SK-N-SH treated with all-trans-retinoic acid at 6 μM for 48 hours (cell line): ENCODE data around the gene RRP1.

ENCODE experiments used
- ATAC-seq: fragments of 200-7000 bp; cut with Tn5 transposase; 3 replicates; pipeline ENCODE4 v1.9.1; 2020; ENCODE audit warnings: mild to moderate bottlenecking, moderate library complexity
- ARNTL ChIP-seq: fragments of 450-650 bp; formaldehyde crosslinking; IDR thresholded peaks from 2 replicates; pipeline ENCODE4 v1.5.0; 2020; ENCODE audit warnings: low read depth, mild to moderate bottlenecking, moderate library complexity, borderline replicate concordance
- BACH2 ChIP-seq: fragments of 250-450 bp; sonication (Bioruptor Pico); IDR thresholded peaks from 2 replicates; pipeline ENCODE4 v1.9.0; 2021; ENCODE audit warnings: mild to moderate bottlenecking, borderline replicate concordance
- CSDC2 ChIP-seq: fragments of 250-450 bp; sonication (Bioruptor Pico); IDR thresholded peaks from 2 replicates; pipeline ENCODE4 v1.5.0; 2020; ENCODE audit warnings: mild to moderate bottlenecking, moderate library complexity
- ESRRG ChIP-seq: fragments of 250-450 bp; sonication (Bioruptor Pico); IDR thresholded peaks from 2 replicates; pipeline ENCODE4 v1.6.1; 2021; ENCODE audit warnings: mild to moderate bottlenecking
- OSR1 ChIP-seq: fragments of 250-450 bp; sonication (Bioruptor Pico); IDR thresholded peaks from 2 replicates; pipeline ENCODE4 v1.8.0; 2022; ENCODE audit warnings: moderate library complexity, mild to moderate bottlenecking, inconsistent platforms
- PPARA ChIP-seq: fragments of 250-450 bp; sonication (Bioruptor Pico); IDR thresholded peaks from 2 replicates; pipeline ENCODE4 v1.5.0; 2020; ENCODE audit warnings: mild to moderate bottlenecking, borderline replicate concordance
- SNAI2 ChIP-seq: fragments of 250-450 bp; sonication (Bioruptor Pico); IDR thresholded peaks from 2 replicates; pipeline ENCODE4 v1.5.0; 2020; ENCODE audit warnings: mild to moderate bottlenecking, moderate library complexity
- TCF4 ChIP-seq: fragments of 250-450 bp; sonication (Bioruptor Pico); IDR thresholded peaks from 2 replicates; pipeline ENCODE4 v1.8.0; 2021; ENCODE audit warnings: mild to moderate bottlenecking, moderate library complexity, borderline replicate concordance
- TOX ChIP-seq: fragments of 250-450 bp; sonication (Bioruptor Pico); IDR thresholded peaks from 2 replicates; pipeline ENCODE4 v1.8.0; 2021; ENCODE audit warnings: mild to moderate bottlenecking, moderate library complexity, borderline replicate concordance
- TSHZ2 ChIP-seq: fragments of 250-450 bp; sonication (Bioruptor Pico); IDR thresholded peaks from 2 replicates; pipeline ENCODE4 v1.5.0; 2020; ENCODE audit warnings: mild to moderate bottlenecking, moderate library complexity
- ZFP30 ChIP-seq: fragments of 450-650 bp; formaldehyde crosslinking; IDR thresholded peaks from 2 replicates; pipeline ENCODE4 v1.5.0; 2022; ENCODE audit warnings: mild to moderate bottlenecking, moderate library complexity
- ZNF565 ChIP-seq: fragments of 450-650 bp; formaldehyde crosslinking; conservative IDR thresholded peaks from 2 replicates; pipeline ENCODE4 v1.5.0; 2020; ENCODE audit warnings: low read depth, mild to moderate bottlenecking, moderate library complexity
- ZNF70 ChIP-seq: fragments of 450-650 bp; formaldehyde crosslinking; IDR thresholded peaks from 2 replicates; pipeline ENCODE4 v1.5.0; 2020; ENCODE audit warnings: mild to moderate bottlenecking, moderate library complexity
- ZNF8 ChIP-seq: fragments of 450-650 bp; formaldehyde crosslinking; IDR thresholded peaks from 2 replicates; pipeline ENCODE4 v1.5.0; 2020; ENCODE audit warnings: mild to moderate bottlenecking, moderate library complexity
- TF ChIP-seq, protein P1 (sequence below): fragments of 250-450 bp; sonication (Bioruptor Pico); IDR thresholded peaks from 2 replicates; pipeline ENCODE4 v1.5.1; 2020; ENCODE audit warnings: low read depth, mild to moderate bottlenecking, moderate library complexity
- TF ChIP-seq, protein P2 (sequence below): fragments of 250-450 bp; sonication (Bioruptor Pico); IDR thresholded peaks from 2 replicates; pipeline ENCODE4 v1.8.0; 2020; ENCODE audit warnings: mild to moderate bottlenecking, moderate library complexity, borderline replicate concordance
- TF ChIP-seq, protein P3 (sequence below): fragments of 250-450 bp; sonication (Bioruptor Pico); IDR thresholded peaks from 2 replicates; pipeline ENCODE4 v1.8.0; 2021; ENCODE audit warnings: low read depth, mild to moderate bottlenecking, moderate library complexity, borderline replicate concordance

RRP1 gene

GRCh38 chr21:43745772-43746517, 43.4 kb upstream of the RRP1 start:
- no peak for ATAC-seq
- TF ChIP-seq BACH2 (CRISPR knock-in tag), result no peak
- TF ChIP-seq PPARA, result no peak
- TF ChIP-seq, all 23 proteins: peak for 0

- no peak for ATAC-seq
These were observed 40.8 kb upstream of the RRP1 start for GRCh38 chr21:43748622-43749021.

DNA sequence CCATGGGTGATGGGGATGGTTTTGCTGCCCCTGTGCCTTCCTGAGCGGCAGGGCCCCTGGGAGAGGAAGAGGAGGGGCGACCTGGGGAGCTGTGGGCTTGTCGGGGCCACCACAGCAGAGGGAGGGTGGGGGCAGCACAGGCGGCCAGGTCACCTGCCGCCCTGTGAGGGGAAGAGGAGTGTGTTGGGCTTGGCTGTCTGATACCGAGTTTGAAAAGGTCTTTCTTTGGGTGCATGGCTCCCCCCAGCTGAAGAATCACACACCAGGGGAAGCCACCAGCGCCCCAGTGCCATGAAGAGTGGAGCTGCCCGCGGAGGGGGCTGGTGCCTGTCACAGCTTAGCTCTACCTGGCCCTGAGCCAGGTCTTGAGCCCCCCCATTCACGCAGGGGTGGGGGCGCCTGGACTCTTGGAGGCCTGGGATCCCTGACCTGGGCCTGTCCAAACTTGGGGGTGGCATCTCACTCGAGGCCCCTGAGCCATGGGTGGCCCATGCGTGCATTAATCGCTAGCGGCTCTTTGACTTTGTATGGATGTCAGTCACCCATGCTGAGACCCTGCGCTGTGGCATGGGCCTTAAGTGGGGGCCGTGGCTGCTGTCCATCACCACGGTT, 39.6 kb upstream of the RRP1 start:
- no peak for TF ChIP-seq TOX
- no peak for ATAC-seq

More at GRCh38 chr21:43748622-43749021, 40.8 kb upstream of the RRP1 start:
- TF ChIP-seq CSDC2 (CRISPR knock-in tag), result no peak
- TF ChIP-seq, protein P1, sequence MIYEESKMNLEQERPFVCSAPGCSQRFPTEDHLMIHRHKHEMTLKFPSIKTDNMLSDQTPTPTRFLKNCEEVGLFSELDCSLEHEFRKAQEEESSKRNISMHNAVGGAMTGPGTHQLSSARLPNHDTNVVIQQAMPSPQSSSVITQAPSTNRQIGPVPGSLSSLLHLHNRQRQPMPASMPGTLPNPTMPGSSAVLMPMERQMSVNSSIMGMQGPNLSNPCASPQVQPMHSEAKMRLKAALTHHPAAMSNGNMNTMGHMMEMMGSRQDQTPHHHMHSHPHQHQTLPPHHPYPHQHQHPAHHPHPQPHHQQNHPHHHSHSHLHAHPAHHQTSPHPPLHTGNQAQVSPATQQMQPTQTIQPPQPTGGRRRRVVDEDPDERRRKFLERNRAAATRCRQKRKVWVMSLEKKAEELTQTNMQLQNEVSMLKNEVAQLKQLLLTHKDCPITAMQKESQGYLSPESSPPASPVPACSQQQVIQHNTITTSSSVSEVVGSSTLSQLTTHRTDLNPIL, result no peak
- TF ChIP-seq ZNF70 (CRISPR knock-in tag), result no peak
- TF ChIP-seq, protein P2, sequence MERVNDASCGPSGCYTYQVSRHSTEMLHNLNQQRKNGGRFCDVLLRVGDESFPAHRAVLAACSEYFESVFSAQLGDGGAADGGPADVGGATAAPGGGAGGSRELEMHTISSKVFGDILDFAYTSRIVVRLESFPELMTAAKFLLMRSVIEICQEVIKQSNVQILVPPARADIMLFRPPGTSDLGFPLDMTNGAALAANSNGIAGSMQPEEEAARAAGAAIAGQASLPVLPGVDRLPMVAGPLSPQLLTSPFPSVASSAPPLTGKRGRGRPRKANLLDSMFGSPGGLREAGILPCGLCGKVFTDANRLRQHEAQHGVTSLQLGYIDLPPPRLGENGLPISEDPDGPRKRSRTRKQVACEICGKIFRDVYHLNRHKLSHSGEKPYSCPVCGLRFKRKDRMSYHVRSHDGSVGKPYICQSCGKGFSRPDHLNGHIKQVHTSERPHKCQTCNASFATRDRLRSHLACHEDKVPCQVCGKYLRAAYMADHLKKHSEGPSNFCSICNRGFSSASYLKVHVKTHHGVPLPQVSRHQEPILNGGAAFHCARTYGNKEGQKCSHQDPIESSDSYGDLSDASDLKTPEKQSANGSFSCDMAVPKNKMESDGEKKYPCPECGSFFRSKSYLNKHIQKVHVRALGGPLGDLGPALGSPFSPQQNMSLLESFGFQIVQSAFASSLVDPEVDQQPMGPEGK (CRISPR knock-in tag), result no peak
- TF ChIP-seq OSR1 (CRISPR knock-in tag), result no peak
- no peak for TF ChIP-seq ZNF8 (CRISPR knock-in tag)
- TF ChIP-seq ZNF565 (CRISPR knock-in tag), result no peak
- TF ChIP-seq ZFP30 (CRISPR knock-in tag), result no peak
- TF ChIP-seq TCF4 (CRISPR knock-in tag), result no peak

DNA sequence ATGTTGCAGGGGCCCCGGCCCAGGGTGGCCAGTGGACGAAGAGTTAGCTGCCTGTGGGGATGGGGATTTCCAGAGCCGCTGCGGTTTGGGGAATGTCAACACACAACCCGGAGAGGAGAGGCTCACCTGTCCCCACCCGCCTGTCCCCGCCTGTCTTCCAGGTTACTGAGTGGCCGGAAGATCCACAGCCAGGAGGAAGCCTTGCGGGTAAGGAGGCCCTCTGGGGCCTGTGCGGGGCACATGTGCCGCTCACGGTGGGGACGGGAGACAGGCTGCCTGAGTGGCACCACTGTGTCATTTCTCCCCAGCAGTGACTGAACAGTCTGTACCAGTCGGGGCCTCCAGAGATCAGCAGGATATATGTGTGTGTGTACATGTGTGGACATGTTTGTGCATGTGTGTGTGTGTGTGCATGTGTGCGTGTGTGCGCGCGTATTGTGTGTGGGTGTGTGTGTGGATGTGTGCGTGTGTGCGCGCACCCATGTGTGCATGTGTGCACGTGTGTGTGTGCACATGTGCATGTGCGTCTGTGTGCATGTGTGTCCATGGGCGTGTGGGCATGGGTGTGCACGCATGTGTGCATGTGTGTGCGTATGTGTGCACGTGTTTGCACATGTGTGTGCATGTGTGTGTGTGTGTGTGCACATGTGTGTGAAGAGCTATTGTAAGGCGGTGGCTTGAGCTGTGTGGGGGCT, 38.9 kb upstream of the RRP1 start:
- no peak for TF ChIP-seq SNAI2
- TF ChIP-seq, protein P1, result no peak
- no peak for TF ChIP-seq CSDC2 (CRISPR knock-in tag)
- TF ChIP-seq, protein P2 (CRISPR knock-in tag), result no peak
- TF ChIP-seq OSR1 (CRISPR knock-in tag), result no peak
- TF ChIP-seq TSHZ2 (CRISPR knock-in tag), result no peak
- TF ChIP-seq ARNTL (CRISPR knock-in tag), result no peak
- TF ChIP-seq TCF4 (CRISPR knock-in tag), result no peak
- TF ChIP-seq ZNF565 (CRISPR knock-in tag), result no peak
- no peak for TF ChIP-seq ESRRG (CRISPR knock-in tag)
- TF ChIP-seq, protein P3, sequence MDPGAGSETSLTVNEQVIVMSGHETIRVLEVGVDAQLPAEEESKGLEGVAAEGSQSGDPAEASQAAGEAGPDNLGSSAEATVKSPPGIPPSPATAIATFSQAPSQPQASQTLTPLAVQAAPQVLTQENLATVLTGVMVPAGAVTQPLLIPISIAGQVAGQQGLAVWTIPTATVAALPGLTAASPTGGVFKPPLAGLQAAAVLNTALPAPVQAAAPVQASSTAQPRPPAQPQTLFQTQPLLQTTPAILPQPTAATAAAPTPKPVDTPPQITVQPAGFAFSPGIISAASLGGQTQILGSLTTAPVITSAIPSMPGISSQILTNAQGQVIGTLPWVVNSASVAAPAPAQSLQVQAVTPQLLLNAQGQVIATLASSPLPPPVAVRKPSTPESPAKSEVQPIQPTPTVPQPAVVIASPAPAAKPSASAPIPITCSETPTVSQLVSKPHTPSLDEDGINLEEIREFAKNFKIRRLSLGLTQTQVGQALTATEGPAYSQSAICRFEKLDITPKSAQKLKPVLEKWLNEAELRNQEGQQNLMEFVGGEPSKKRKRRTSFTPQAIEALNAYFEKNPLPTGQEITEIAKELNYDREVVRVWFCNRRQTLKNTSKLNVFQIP (CRISPR knock-in tag), result no peak
- TF ChIP-seq, all 23 proteins: peak for 0
- ATAC-seq, result no peak
